ENCODE results near the gene HEPN1.

HEPN1 gene

DNA sequence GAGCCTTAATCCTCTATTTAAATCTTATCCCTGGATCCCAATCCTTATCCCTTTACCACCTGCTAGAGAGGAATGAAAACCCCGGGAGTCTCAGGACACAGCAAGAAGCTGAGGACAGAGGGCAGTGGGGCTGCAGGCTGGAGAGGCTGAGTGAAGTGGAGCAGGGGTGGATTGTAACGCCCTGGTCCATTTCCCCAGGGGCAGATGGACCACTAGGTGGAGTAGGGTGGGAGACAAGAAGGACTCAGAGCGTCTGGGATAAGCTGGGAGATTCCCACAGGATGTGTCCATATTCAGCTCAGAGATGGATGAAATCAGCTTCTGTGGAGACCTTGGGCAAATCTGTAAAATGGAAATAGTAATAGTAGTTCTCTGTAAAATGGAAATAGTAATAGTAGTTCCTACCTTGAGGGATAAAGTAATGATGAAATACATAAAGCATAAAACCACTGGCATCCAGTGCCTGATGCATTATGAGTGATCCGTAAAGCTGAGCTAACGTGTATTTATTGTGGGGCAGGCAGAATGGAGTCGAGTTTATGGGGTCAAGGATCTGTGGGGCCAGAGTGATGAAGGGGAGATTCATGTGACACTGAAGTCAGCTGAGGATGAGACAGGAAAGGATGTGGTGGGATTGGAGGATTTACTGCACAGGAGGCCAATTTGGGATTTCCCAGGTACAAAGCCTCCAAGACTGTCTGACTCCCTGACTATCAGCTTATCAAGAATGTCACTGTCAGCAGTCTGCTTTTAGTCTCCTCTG is 19.5 kb upstream of the HEPN1 start:
- DNase-seq (ENCODE audit: low spot score) = no peak

DNA sequence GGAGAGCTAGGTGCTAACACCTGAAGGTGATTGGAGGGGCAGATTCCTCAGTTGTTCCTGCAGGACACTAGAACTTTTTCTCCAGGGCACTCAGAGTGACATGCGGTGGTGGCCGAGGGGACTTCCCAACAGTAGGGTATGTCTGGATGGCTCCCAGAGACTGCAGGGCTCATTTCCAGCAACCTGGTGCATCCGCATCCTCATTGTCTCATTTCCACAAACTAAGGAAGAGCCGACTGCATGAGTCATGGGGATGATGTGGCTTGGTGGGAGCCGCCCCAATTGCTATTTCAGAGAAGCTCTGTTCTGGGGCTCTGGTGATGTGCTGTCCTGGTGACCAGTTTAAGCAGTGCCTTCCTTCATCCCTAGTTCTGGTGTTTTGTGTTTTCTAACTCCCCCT is 18.6 kb upstream of the HEPN1 start:
- no peak for DNase-seq (ENCODE audit: low spot score)

DNA sequence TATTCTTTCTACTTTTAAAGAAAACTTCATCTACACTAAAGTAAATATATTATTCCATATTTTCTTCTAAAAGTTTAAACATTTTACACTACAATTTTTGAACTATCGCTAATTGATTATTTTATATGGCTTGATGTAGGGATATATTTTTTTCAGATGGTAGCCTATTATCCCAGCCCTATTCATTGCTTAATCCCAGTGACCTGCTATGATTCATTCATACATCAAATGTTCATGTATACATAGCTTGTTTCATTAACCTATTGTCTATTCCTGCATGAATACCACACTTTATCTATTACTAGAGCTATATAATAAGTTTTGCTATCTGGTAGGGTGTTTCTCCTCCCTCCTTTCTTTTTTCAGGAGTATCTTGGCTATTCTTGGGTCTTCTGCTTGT is 16.4 kb upstream of the HEPN1 start:
- no peak for DNase-seq (ENCODE audit: low spot score)

DNA sequence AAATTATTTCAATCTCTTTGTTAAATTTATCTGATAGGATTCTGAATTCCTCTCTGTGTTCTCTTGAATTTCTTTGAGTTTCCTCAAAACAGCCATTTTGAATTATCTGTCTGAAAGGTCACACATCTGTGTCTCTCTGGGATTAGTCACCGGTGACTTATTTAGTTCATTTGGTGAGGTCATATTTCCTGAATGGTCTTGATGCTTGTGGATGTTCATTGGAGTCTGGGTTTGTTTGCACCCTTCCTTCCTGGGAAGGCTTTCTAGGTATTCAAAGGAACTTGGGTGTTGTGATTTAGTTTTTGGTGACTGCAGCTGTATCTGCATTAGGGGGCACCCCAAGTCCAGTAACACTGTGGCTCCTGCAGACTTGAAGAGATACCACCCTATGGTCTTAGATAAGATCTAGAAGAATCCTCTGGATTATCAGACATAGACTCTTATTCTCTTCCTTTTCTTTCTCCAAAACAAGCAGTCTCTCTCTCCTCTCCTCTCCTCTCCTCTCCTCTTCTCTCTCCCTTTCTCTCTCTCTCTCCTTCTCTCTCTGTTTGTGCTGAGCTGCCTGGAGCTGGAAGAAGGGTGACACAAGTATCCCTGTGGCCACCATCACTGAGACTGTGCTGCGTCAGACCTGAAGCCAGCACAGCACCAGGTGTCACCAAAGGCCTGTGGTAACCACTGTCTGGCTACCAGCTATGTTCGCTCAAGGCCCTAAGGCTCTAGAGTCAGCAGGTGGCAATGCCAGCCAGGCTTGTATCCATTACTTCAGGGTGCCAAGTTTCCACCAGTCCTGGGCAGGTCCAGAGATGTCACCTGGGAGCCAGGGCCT is 3.3 kb upstream of the HEPN1 start:
- DNase-seq (ENCODE audit: low spot score) = no peak

DNA sequence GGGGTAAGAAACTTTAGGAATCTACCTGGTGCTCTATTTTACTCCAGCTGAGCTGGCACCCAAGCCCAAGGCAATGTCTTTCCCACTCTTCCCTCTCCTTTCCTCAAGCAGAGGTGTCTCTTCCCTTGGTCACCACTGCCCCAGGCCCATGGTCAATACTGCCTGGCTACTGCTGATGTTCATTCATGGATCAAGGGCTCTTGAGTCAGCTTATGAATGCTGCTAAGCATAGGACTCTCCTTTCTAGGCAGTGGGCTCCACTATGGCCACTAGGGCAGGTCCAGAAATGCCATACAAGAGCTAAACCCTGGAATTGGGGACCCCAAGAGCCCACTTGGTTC is 2.7 kb upstream of the HEPN1 start:
- no peak for DNase-seq (ENCODE audit: low spot score)

DNA sequence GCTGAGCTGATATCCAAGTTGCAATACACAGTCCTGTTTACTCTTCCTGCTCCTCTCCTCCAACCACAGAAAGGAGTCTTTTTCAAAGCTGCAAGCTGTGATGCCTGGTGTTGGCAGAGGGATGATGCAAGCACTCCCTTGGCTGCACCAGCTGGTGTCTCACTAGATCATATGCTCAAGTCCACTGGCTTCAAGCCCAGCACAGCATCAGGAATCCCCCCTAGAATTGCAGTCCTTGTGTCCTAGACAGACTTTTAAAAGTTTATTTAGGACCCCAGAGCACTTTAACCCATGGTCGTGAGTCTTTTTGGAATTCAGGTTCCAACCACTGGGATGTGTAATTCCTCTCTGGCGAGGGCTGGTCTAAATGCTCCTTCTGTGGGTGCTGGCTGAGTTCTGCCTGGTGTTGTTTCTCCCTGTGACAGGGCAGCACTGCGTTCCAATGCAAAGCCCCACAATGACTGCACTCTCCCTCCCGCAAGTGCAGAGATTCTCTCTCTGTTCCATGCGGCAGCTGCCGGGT is 1.9 kb upstream of the HEPN1 start:
- no peak for DNase-seq (ENCODE audit: low spot score)

DNA sequence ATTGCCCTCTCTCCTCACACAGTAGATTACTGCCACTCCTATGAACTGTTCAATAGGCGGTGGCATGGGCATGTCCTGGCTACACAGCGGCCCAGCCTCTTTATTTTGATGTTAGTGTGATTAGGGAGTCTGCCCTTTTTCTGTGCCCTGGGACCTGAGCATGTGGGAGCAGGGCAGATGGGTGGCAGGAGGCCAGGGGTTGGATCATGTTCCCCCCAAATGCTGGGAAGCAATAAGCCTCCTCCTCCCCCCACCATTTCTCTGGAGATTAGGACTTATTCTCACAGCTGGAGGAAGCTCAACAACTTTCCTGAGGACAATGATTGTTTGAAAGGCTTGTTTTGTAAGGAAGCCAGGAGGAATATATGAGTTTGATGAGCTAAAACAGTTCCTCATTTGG is 848 bp downstream of the HEPN1 start:
- DNase-seq (ENCODE audit: low spot score) = no peak

DNA sequence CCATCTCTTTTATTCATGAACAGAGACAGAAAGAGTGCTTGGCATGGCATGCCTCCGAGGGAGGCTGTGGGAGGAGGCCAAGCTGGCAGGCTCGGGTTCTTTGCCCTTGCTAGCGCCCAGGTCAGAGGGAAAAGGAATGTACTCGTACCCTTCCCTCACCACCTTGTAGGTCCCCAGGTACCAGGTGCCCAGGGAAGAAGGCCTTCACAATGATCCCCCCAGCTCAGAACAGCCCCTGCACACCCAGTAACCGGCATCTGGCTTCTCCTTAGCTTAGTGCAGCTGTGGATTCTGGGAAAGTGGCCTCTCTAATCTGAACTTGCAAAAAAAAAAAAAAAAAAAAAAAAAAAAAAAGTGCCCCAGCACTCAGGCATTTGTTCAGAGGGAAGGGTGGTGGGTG is 1.3 kb downstream of the HEPN1 start:
- no peak for DNase-seq (ENCODE audit: low spot score)

DNA sequence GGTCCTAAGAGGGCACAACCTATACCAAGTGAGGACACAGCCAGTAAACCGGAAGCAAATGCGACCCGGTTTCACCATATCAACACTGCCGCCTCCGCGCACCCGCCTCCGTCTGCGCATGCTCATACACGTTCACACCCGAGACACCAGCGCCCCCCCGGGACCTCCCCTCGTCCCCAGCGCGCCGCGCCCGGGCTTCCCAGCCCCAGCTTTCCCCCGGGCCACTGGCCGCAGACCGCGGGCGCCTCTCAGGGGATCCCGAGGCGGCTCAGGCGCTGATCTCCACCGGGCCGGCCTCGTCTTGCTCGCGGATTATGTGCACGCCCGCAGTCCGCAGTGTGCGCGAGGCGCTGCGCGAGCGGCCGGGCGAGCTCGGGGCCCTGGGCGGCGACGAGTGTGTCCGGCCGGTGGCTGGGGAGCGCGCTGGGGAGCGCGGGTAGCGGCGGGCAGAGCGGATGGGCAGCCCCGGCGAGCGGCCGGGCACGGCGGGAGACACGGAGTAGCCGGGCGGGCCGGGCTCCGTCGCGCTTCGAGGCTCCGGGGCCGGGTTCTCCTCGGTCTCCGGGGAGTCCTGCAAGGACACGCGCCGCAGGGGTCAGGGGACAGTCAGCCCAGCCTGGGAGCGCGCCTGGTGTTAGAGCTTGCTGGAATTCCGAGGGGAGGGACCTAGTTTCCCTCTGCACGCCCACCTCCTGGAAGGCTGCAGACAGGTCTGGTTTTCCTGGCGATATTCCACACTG is 2.0 kb downstream of the HEPN1 start:
- DNase-seq (ENCODE audit: low spot score) = peak; percentile 84

DNA sequence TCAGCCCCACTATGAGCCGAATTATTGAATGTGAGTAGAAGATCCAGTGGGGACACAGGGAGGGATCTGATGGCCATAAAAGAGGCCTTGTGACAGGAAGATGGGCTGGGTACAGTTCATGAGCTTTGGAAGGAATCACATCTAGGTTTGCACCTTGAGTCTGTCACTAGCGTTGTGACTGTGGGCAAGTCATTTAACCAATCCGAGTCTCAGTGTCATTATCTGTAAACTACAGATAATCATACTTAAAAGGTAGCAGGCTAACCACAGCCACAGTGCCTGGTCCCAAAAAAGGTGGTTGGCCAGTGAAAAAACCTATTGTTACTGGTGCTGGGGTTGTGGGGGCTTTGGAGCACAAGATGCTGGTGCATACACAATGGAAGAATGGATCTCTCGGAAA is 3.8 kb downstream of the HEPN1 start:
- DNase-seq (ENCODE audit: low spot score) = no peak

DNA sequence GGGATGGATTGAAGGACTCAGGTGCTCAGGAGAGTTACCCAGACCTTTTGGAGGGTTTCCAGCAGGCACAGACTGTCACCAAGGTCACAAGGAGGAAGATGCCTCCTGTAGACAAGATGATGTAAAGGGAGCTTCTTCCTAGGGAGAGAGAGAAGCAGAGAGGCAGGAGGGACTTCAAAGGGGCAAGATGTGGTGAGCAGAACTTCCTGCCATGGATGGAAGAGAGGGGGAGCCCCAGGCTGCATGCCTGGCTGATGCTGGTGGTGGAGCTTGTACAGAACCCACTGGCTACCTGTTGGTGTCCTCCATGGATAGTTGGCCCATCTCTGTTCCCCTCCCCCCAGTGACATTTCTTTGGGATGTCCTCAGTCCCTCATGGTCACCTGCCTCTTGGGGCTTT is 4.2 kb downstream of the HEPN1 start:
- peak; percentile 21 for DNase-seq (ENCODE audit: low spot score)

DNA sequence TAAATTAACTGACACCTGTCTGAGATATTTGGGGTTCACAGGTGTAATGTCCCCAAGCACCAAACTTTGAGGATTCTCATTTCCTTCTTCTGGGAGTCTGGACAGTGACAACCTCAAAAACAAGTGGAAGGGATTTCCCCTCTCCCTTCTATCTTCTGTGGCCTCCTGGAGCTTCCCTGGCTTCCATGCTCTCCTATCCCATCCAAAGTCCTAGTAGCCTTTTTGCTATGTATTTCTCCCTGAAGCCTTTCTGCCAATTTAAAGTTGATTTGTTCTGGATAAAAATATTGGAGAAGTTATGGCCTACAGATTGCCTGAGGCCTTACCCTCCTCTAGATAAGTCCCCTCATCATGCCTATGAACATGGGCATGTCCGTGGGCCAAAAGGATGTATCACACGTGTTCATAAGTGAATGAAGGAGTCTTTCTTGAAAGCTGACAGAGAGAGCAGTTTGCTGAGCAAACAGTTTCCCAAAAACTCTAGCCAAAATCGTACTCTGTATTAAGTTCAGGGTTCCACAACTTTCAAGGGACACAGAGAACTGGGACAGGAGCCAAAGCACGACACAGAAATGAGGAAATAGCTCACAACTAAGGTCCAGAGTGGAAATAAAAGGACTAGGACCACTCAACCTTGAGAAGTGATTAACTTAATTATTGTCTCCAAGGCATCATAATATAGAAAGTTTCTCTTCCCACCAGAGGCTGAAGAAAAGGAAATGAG is 10.1 kb downstream of the HEPN1 start:
- DNase-seq (ENCODE audit: low spot score) = no peak

DNA sequence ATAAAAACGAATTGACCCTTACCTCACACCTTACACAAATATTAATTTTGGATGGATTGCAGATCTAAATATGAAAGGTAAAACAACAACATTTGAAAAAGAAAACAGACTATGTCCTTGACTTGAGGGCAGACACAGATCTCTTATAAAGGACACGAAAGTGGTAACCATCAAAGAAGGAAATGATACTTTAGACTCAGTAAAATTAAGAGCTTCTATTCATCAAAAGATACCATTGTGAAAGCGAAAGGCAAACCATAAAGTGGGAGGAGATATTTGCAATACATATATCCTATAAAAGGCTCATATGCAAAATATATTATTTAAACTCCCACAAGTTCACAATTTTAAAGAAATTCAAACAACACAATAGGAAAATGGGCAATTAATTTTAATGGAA is 11.7 kb downstream of the HEPN1 start:
- DNase-seq (ENCODE audit: low spot score) = no peak

DNA sequence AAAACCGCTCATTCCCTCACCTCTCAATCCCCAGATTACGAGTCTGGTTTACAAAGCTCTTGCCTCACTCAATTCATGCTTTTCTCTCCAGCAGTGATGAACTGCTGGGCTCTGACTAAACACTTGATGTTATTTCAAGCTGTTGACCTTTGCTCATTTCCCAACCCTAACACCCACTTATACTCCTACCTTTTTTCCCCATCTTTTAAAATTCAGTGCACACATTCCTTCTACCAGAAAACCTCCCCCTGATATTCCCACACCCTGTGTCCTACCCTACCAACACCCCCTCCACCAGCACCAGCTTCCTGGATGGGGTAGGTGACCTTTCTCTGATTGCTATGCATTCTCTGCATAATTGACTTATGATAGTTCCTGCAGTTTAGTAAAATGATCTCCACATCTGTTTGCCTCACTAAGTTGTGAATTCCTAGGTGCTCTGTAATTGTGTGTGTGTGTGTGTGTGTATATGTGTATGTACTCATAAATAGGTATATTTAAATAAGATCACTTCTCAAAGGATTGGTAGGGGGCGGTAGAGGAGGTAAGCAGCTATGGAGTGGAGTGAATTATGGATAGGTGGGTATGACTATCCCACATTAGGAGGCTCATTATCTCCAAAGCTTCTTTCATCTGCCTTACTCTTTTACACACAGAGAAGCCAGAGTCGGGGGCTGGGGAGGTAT is 16.0 kb downstream of the HEPN1 start:
- no peak for DNase-seq (ENCODE audit: low spot score)

DNA sequence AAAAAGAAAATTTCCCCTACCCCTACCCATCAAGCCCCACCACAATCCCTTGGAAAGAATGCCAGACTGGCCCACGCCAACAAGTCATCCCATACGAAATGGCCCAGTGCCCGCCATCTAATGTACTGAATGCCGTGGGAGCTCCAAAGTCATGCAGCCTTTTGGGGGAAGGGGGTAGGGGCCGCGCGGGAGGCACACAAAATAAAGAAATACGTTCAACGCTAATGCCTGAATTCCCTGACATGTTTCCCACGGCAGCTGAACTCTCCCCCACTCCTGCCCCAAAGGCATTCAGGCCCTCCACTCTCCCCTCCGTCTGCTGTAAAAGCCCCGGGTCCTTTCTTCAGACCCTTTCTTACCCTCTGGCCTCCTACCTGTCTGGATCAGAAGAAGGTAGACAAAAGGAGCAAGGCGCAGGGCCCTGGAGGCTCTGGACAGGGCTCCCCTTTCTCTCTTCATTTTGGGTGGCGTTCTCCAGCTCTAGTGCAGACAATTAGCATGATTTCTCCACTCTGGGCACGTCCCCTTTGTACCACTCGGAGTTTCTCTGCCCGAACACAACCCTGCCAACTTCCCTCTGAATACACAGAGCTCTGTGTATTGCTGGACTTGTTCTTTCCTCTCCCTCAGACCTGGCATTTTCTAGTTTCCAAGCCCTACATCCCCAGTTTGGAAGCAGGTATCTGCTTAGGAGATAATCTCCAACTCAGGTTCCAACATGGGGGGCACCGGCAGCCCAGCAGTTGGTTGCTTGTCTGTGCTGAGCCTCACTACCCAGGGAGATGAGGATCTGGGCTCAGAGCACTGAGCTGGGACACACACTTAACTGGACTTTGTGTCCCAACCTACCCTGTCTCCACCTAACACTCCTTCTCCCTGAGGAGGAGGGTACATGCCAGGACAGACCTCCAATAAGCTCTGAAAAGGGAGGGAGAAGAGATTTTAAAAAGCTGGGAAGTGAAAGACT is 16.8 kb downstream of the HEPN1 start, which contains the start of gene HEPACAM:
HEPACAM (minus strand) TSS at position 500 of the 967 bp plus-strand sequence; CDS start at position 459, 41 bp downstream.
- no peak for DNase-seq (ENCODE audit: low spot score)

DNA sequence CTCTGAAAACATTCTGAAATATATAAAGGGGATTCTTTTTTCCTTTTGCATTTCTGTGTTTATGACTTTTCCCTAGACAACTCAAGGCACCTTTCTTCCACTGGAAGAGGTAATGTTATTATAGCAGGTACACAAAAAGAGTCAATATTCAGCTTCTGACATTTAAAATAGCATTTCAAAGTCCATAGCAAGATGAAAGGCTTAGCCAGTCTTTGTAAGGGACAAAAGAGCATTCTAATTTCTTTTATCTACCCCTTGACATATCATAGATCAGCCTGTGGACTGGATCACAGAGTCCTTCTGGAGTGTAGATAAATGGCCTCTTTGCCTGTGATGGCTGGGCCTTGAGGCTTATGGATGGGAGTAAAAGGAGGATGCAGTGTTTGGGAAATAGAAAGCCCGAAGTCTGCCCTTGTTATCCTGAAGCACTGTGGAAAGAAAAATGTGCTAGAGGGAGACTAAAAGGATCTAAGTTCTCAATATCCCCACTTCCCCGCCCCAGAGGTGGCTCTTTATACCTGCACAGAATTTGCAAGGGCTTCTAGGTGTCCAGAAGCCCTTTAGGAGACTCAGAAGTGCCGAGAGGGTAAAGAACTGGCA is 18.4 kb downstream of the HEPN1 start:
- DNase-seq (ENCODE audit: low spot score) = no peak

DNA sequence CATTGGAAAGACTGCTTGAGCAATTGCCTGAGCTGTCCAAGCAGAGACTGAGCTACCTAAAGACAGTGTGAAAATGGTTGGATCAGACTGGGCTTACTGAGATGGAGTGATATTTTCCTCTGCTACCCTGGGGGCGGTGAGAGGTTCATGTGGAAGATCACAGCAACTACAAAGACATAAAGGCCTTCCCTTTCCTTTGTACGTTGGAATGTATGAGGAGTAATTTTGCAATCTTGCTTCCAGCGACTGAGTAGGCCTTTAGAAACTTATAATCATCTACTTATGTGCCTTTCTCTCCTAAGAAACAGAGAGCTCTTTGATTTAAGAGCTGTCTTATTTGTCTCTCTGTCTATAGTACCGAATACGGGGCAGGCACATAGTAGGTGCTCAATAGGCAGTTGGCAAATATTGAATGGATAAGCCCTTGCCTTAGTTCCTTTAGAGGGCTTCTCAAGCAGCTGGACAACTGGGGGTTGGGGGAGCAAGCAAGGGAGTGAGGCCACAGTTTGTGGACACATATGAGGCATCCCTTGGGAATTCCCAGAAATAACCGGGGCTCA is 19.2 kb downstream of the HEPN1 start:
- no peak for DNase-seq (ENCODE audit: low spot score)

DNA sequence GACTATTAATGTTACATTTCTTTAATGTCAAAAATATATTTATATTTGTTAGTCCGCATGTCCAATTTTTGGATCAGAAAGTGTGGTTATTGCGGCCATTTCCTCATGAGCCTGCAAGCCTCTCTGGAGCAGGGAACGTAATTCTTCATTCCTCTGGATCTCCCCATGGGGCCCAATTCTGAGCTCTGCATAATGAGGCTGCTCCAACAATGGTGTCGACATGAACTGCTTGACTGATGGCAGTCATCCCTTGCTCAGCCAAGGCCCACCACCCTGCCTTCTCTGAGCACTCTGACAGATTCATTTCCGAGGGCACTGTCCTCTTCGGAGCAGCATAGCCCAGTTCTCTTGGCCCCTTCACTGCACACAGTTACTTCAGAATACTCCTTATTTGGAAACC is 19.9 kb downstream of the HEPN1 start:
- DNase-seq (ENCODE audit: low spot score) = no peak

DNA sequence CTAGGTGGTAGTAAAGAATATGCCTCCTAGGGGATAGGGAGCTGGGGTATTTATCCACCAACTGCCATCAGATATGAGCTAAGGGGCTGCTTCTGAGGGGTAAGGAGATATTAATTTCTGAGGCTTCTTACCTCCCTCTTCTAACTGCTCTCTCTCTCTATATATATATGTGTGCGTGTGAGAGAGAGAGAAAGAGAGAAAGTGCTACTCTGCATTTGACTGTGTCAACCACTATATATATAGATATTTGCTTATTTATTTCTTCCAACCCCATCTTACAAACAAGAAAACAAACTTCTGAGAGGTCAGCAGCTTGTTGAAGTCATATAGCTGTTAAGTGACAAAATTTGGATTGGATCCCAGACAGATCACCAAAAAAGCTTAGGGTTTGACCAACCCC is 22.7 kb downstream of the HEPN1 start:
- no peak for DNase-seq (ENCODE audit: low spot score)

Data from CD4-positive, alpha-beta T cell treated with Interleukin-6 at 100 ng/mL for 8 hours (primary cell).